ENCODE results near the gene CYB561D1. TPM values are rescaled to one million over a fixed set of nuclear protein-coding genes. Genes with fewer than 3 reads are reported as not detected.

CYB561D1 gene
- total and polyA plus RNA-seq, 2 of the 13 experiments (the other 11 are each of a cell fraction or from before 2014, with no cell fraction given), result 3.9 to 4.1 TPM

GRCh38 chr1:109548321-109549267, 54.7 kb downstream of the CYB561D1 start, which contains the start of gene GNAI3 (continued):
- TF ChIP-seq ZNF687 (CRISPR knock-in tag; IDR thresholded peaks at IDR 0.05) (peak; percentile 94), SMC3 (IDR thresholded peaks at IDR 0.05; ENCODE audit: low read length) (no peak; the same call in 1 of the 2 replicates), ZNF484 (CRISPR knock-in tag; IDR thresholded peaks at IDR 0.05; ENCODE audit: borderline replicate concordance, low read depth) (0 out of 2 replicates have a peak, but pooled peaks have one; percentile 57), NR2F6 (IDR thresholded peaks at IDR 0.05) (no peak), NR2F6 (CRISPR knock-in tag; IDR thresholded peaks at IDR 0.05) (peak; percentile 34; the same call in 1 of the 2 replicates), JUNB (CRISPR knock-in tag; IDR thresholded peaks at IDR 0.05; ENCODE audit: borderline replicate concordance) (no peak), ETV5 (CRISPR knock-in tag; IDR thresholded peaks at IDR 0.05; ENCODE audit: borderline replicate concordance) (peak; percentile 86), PHF8 (CRISPR knock-in tag; IDR thresholded peaks at IDR 0.05) (peak; percentile 98), KDM2A (CRISPR knock-in tag; IDR thresholded peaks at IDR 0.05; ENCODE audit: borderline replicate concordance, low read depth) (peak; percentile 84), ZNF124 (CRISPR knock-in tag; IDR thresholded peaks at IDR 0.05) (0 out of 2 replicates have a peak, but pooled peaks have one; percentile 17), ZNF550 (CRISPR knock-in tag; IDR thresholded peaks at IDR 0.05; ENCODE audit: borderline replicate concordance) (no peak), AHR (CRISPR knock-in tag; IDR thresholded peaks at IDR 0.05) (no peak; the same call in 1 of the 2 replicates)
- TF ChIP-seq, protein P1, sequence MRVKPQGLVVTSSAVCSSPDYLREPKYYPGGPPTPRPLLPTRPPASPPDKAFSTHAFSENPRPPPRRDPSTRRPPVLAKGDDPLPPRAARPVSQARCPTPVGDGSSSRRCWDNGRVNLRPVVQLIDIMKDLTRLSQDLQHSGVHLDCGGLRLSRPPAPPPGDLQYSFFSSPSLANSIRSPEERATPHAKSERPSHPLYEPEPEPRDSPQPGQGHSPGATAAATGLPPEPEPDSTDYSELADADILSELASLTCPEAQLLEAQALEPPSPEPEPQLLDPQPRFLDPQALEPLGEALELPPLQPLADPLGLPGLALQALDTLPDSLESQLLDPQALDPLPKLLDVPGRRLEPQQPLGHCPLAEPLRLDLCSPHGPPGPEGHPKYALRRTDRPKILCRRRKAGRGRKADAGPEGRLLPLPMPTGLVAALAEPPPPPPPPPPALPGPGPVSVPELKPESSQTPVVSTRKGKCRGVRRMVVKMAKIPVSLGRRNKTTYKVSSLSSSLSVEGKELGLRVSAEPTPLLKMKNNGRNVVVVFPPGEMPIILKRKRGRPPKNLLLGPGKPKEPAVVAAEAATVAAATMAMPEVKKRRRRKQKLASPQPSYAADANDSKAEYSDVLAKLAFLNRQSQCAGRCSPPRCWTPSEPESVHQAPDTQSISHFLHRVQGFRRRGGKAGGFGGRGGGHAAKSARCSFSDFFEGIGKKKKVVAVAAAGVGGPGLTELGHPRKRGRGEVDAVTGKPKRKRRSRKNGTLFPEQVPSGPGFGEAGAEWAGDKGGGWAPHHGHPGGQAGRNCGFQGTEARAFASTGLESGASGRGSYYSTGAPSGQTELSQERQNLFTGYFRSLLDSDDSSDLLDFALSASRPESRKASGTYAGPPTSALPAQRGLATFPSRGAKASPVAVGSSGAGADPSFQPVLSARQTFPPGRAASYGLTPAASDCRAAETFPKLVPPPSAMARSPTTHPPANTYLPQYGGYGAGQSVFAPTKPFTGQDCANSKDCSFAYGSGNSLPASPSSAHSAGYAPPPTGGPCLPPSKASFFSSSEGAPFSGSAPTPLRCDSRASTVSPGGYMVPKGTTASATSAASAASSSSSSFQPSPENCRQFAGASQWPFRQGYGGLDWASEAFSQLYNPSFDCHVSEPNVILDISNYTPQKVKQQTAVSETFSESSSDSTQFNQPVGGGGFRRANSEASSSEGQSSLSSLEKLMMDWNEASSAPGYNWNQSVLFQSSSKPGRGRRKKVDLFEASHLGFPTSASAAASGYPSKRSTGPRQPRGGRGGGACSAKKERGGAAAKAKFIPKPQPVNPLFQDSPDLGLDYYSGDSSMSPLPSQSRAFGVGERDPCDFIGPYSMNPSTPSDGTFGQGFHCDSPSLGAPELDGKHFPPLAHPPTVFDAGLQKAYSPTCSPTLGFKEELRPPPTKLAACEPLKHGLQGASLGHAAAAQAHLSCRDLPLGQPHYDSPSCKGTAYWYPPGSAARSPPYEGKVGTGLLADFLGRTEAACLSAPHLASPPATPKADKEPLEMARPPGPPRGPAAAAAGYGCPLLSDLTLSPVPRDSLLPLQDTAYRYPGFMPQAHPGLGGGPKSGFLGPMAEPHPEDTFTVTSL (CRISPR knock-in tag; IDR thresholded peaks at IDR 0.05; ENCODE audit: borderline replicate concordance), result 0 out of 2 replicates have a peak, but pooled peaks have one; percentile 50
- TF ChIP-seq, protein P2, sequence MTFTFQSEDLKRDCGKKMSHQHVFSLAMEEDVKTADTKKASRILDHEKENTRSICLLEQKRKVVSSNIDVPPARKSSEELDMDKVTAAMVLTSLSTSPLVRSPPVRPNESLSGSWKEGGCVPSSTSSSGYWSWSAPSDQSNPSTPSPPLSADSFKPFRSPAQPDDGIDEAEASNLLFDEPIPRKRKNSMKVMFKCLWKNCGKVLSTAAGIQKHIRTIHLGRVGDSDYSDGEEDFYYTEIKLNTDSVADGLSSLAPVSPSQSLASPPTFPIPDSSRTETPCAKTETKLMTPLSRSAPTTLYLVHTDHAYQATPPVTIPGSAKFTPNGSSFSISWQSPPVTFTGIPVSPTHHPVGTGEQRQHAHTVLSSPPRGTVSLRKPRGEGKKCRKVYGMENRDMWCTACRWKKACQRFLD (CRISPR knock-in tag; IDR thresholded peaks at IDR 0.05; ENCODE audit: borderline replicate concordance), result peak; percentile 80; the same call in 1 of the 2 replicates
- TF ChIP-seq, protein P3, sequence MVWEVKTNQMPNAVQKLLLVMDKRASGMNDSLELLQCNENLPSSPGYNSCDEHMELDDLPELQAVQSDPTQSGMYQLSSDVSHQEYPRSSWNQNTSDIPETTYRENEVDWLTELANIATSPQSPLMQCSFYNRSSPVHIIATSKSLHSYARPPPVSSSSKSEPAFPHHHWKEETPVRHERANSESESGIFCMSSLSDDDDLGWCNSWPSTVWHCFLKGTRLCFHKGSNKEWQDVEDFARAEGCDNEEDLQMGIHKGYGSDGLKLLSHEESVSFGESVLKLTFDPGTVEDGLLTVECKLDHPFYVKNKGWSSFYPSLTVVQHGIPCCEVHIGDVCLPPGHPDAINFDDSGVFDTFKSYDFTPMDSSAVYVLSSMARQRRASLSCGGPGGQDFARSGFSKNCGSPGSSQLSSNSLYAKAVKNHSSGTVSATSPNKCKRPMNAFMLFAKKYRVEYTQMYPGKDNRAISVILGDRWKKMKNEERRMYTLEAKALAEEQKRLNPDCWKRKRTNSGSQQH (CRISPR knock-in tag; IDR thresholded peaks at IDR 0.05; ENCODE audit: low read depth), result peak; percentile 30; the same call in 1 of the 2 replicates
